RPMI8226 (cell line): ENCODE results near the gene PKHD1.
A peak's percentile ranks its signal among the peaks of the same experiment; 100 is the strongest.
"Not testable (repeated sequence)": the region's sequence is repeated elsewhere in the genome, so short reads cannot be mapped to it uniquely, and the experiment has no call there.

Experiments used
- DNase-seq: peaks from one replicate; pipeline ENCODE4 v3.0.0-alpha.2; 2015

The PKHD1 gene

DNA sequence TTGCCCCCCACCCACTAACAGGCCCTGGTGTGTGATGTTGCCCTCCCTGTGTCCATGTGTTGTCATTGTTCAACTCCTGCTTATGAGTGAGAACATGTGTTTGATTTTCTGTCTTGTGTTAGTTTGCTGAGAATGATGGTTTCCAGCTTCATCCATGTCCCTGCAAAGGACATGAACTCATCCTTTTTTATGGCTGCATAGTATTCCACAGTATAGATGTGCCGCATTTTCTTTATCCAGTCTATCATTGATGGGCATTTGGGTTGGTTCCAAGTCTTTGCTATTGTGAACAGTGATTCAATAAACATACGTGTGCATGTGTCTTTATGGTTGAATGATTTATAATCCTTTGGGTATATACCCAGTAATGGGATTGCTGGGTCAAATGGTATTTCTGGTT lies 169.1 kb downstream of the PKHD1 start:
- not testable (repeated sequence) for DNase-seq

DNA sequence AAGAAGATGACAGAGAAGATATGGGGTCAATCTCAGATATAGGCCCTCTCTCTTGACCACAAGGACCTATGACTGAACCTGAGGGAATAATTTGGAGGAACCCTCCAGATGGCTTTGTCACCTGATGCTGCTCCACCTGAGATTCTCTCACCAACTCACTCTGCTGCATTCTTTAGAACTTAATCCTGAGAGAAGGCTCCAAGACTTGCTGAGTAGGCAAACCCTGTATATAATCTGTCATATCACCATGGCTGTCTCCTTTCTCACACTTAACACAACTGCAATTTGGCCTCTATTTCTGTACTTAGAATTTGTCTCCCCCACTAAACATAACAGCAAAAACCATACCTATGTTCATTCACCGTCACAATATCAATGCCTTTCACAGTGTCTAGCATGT lies 172.3 kb downstream of the PKHD1 start:
- DNase-seq = no peak

DNA sequence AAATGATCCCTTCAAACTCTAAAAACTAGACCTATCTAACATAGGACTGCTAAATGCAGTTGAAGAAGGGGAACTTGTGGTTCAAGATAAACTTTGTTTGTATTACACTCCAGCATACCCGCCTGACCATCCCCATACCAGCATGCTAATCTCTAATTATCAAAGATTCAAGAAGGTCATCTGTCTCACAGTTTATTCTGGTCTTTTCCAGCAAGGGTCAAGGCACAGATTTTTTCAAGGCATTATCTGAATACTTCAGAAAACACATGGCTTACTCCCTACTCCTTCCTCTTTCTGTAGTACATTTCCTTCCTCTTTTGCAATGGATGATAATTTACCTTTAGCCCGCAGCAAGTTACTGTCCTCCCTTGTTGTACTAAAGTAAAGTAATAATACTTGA lies 174.1 kb downstream of the PKHD1 start:
- DNase-seq = no peak

DNA sequence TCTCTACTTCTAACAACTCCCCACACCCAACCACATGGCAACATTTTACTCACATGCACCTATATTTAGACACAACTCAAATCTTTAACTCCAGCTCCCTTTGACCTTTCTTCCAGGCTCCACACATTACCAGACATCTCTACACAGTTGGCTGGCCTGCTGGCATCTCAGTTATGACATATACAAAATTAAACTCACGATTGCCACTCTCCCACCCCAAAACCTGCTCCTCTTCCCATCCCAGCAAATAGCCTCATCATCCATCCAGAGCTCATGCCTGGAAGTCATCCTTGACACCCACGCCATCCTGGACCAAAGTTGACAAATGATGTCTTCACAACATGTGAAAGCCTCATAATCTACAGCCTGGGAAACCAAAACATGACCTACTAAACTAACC lies 176.6 kb downstream of the PKHD1 start:
- DNase-seq = no peak

DNA sequence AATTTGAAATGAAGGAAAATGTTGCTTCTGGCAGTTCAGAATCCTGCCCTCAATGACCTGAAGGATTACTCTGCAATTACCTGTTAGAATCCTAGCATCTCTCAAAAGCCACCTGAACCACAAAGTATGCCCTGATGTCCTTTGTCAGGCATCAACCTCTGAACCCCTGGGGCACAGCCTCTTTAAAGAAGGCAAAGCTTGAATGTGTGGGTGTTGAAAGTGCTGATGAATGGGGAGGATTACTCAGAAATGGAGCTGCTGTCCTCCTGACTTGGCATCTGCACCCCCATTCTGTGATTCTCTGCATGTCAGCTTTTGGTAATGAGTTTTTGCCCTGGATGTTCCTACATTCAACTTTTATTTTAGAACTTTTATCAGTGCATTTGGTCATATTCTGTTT lies 179.2 kb downstream of the PKHD1 start:
- DNase-seq = no peak

DNA sequence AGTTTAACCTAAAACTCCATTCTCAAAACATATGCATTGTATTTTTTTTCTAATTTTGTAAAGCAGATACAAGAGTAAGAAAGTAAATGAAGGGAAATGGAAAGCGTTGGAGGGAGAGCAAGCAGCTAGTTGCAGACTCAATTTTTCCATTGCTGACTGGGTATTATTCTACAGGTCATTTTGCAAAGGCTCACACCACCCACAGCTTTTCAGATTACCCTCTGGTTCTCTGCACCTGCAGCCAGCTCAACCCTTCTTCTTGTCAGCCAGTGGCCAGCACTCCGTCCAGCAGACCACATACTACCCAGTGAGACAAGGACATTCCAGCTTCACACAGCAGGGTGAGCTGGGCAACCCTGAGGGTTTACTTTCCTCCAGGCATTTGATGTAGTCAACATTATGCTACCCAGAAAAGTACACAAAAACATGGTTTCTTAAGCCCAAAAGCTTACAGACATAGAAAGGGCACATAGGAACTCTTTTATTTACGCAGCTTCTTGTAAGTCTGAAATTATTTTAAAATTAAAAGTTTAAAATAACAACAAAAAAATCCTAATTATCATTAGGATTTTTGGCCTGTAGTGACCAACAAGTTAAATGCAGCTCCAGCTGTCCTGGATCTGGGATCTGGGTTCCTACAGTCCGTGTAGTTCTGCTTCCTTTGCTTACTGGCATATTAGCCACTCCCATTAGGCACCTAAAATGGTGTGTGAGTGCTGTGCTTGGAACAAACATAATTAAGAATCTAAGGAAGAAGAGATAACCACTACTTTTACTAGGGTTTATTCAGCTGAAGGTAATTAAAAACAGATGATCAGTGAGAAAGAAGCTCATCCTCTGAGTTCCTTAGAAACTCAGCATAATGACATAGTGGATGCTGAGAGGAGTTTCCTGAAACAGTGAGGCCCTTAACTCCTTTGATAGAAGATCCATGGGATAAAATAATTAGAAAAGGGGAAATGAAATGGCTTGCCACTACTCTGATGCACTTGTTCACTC lies 185.3 kb downstream of the PKHD1 start:
- DNase-seq = no peak

DNA sequence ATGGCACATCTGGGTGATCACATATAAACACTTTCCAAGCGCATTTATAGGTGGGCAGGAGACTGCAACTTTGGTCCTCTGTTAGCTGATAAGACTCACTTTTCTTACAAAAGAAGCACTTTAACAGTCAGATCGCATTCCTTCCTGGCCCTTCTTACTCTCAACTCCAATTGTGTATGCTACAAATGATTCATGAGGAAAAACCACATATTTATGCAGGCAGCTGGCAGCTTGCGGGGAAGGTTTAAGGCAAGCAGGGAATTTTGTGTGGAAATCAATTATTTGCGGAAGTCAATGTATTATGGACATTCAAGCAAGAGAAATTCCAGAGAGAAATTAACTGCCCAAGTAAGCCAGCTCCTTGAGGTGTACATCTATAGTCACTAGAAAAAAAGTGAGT lies 194.0 kb downstream of the PKHD1 start:
- DNase-seq = no peak

DNA sequence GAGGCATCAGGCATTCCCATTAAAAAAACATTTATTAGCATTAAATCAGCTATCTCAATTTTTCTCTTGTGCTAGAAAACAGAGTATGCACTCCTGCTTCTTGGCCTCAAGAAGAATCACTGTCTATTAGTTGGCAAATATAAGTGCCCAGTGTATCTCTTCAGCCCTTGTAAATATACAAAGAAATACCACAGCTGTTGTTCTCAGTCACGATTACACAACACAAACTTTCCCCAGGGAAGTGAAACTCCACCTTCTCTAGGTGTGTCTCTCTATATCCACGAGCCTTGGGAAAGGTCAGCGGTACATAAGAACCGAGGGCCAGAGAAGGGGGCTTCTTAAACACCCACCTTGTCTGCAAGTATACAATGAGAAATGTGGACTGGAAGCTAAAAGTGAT lies 194.7 kb downstream of the PKHD1 start:
- DNase-seq = no peak

DNA sequence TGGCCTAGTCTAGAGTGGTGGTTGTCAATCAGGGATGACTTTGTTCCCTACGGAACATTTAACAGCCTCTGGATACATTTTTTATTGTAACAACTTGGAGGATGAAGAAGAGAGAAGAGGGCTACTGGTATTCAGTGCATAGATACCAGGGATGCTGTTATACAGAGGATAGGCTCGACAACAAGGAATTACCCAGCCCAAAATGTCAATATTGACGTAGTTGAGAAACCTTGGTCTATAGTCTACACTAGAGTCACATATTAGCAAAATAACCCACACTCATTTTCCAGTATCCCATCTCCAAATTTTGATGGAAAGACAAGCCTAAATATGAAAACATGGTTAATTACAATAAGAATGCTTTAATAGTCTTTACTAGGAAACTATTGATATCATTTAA lies 195.1 kb downstream of the PKHD1 start:
- DNase-seq = no peak

DNA sequence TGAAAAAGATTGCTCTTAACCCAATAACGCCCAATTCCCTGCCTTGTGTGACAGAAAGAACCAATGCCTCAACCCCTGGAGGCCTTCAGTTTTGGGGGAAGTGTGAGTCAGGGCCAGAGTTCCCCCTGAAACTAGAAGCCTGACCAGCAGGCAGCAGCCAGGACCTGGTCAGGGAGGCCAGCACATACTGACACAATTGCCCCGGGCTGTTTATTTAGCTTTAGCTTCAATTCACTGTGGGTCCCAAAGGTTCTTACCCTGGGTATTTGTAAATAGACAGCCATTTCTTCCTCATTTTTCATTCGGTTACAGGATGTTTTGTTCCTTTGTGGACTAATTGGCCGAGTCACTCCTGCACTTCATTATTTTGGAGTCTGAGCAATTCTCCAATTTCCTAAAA lies 195.6 kb downstream of the PKHD1 start:
- no peak for DNase-seq

DNA sequence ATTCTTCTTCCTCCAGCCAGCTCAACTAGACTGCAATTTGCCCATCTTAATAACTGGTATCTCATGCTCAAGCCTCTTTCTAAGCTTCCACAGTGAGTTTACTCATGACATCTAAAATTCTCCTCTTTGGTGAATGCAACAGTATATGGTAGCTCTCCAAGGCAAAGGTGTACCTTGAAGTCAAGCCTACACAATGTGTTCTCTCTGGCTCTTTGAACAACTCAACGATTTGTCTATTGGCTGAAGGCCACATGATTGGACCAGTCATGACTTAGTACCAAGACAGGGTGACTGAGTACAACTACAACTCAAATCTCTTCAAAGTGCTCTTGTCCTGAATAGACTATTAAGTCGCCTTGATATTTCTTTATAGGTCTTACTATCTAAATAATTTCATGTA lies 199.6 kb downstream of the PKHD1 start:
- DNase-seq = no peak

DNA sequence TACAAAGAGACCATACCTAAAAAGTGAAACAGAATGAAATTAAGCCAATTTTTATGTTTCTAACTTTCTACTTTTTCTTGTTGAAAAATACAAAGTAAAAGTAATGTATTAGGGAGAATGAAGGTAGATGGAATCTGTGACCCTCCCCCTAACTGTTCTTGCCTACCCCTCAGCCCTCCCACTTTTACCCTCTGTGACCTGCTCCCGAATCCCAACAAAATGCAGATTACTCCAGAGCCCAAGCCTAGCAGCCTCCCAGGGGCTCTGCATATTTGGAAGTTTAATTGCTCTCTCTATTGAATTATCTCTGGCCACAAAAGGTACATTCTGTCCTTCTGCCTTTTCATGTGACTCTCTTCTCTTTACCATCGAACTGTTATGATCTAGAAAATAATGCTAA lies 201.5 kb downstream of the PKHD1 start:
- no peak for DNase-seq

DNA sequence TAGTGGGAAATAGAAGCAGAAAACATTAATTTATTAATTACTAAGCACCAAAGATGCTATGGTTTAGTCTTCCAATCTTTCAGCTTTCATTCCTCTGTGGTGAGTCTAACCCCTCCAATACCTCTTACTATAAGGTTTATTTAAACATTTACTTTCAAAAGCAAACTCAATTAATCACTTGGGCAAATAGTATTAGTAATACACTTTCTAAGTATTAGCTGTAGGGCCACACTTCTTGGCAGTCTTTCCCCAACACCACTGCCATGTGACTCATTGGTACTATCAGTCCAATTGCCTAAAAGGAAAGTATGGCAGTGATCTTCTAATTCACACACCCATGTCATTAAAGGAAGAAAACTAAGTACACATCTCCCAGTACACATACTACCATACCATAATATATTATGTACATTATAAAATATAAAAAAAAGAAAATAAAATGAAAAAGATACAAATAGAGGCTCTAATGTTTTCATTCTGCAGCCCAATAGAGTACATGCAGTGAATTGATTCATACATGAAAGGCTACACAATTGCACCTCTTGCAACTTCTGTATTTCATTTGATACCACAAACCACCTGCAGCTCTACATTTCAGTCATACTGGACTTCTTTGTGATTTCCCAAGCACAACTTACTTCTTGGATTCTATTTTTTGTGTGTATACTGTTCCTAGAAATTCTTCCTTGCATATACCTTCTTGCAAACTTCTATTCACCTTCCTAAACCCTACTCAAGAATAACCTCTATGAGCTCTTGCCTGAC lies 218.6 kb downstream of the PKHD1 start:
- no peak for DNase-seq

DNA sequence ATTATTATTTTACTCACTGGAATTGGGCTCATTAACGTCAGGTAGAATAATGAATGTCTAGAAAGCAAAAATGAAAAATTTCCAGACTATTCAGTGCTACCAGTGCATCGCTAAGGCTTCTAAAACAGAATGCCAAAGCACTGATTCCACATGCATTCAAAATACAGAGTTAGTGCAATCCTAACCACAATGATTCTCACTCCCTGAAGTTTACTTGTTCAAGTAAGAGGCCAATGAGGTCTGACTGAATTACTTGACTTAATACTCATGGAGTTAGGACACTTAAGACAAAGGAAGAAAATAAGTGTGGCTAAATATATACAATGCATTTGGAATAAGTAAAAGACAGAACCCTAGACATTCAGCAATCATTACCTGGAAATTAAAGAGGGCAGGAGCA lies 220.5 kb downstream of the PKHD1 start:
- DNase-seq = no peak

DNA sequence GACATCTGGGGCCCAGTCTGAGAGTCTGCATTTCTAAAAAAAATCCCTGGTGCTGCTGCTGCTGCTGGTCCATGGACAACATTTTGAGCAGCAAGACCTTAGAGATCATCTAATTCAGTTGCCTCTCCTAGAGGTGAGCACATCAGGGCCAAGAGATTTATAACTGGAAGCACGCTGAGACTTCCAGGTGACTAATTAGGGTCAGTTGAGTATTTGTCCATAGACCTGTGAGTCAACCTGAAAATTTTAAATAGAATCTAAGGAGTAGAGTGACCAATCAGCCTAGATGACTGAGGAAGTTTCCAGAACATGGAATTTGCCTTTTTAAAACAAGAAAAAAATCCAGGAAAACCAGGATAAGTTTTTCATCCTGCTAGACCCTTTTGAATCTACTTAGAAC lies 221.4 kb downstream of the PKHD1 start:
- no peak for DNase-seq

DNA sequence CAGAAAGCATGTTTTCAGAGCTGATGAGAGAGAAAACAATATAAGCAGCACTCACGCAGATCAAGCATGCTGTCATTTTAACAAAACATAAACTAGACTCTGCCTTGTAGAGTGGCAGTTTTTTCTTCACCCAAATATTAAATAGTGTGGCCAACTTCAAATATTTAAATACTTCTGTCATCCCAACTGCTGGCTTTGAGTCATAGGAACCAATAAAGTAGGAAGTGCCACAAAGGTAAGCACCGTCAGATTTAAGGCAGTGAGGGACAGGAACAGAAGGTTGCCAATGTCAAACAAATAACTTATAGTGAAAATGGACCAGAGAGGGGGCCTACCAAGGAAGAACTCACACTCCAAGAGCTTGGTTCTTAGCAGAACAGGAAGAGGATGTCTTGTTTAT lies 222.2 kb downstream of the PKHD1 start:
- no peak for DNase-seq

DNA sequence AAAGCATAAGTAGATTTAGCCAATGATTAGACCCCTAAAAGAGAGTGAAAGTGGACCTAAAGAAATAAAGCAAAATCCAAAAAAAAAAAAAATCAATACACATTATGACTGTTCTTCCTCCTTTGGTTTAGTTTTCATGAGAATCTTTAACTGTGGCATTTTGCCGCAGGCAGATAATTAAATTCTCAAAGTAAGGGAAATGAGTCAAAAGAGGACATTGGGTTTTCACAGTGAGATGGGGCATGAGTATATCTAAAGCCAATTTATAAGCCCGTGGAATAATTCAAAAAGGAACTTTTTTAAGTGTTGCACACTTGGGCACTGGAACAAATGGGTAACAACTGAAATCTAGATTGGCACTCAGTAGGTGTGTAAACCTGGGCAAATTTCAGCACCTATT lies 230.3 kb downstream of the PKHD1 start:
- no peak for DNase-seq

DNA sequence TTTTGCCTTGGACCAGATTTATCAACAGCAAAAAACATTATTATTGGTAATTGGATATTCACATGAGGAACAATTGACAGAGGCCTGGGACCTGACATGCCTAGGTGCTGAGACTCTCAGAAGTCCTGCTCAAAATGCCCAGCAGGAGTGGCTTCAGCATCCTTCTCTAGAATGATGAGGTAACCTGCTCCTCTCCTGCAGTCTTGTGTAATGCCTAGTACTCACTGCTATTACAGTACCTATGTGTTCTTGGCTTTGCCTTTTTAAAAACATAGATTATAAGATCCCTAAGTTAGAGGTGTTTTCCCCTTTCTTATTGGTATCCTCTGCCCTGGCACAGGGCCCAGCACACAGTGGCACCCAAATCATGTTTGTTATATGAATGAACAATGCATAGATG lies 230.9 kb downstream of the PKHD1 start:
- DNase-seq = no peak

DNA sequence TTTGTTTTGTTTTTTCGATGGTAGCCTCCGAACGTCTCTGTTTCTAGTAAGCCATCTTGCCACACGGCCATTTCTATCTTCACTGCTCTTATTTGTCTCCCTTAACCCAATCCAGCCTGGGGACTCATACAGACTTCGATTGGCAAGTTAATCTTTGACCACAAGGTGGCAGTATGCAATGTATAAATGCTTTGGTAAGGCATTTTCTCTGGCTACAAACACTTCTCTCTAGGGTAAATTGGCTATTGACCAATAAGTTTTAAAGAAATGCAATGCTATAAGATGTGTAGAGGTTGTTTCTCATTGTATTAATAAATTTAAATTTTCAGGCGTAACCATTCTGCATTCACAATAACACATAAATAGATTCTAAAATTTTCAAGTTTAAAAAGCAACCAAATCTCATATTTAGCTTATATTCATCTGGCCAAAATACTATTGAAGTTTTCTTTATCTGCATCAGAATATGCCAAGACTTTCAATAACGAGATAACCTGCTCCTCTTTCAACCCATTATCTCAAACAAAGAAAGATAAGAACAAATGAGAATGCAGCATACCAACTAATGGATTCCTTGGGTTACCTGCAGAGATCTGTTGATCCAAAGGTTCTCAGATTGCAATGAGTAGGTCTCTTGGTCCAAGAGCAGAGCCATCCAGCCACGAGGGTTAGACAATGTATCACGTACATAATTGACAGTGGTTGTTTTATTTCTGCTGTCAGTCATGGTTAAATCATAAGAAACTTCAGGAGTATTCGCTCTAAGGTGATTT lies 231.9 kb downstream of the PKHD1 start:
- peak; percentile 68 for DNase-seq

DNA sequence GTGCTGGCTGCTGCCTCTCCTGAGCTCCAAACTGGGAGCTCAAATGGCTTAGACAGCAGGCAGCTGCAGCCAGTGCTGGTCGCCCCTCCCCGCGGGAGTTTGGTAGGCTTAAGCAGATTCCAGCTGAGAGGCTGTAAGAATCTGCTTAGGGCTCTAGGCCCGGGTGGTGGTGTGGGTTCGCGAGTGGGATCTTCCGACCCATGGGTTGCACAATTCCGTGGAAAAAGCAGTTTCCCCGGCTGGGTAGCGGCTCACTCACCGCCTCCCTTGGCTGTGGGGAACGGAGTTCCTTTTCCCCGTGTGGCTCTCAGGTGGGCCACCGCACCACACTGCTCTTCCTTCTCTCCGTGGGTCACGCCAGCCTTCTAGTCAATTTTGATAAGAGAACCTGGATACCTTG lies 232.5 kb downstream of the PKHD1 start:
- no peak for DNase-seq

DNA sequence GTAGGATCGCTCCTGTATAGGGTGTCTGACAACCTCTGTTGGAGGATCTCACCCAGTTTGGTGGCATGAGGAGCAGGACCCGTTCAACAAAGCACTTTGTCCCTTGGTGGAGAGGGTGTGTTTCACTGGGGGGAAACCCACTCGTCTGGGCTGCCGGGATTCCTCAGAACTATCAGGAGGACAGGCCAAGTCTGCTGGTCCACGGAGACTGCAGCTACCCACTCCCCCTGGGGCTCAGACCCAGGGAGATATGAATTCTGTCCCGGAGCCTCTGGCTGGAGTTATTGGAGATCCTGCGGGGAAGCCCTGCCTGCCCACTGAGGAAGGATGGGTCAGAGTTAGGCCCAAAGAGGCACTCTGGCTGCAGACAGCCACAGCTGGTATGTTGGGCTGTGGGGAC lies 233.1 kb downstream of the PKHD1 start:
- no peak for DNase-seq

DNA sequence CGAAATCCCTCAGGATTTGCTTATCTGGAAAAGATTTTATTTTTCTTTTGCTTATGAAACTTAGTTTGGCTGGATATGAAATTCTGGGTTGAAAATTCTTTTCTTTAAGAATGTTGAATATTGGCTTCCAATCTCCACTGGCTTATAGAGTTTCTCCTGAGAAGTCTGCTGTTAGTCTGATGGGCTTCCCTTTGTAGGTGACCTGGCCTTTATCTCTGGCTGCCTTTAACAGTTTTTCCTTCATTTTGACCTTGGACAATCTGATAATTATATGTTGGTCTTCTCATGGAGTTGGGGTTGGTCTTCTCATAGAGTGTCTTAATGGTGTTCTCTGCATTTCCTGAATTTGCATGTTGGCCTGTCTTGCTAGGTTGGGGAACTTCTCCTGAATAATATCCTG lies 234.3 kb downstream of the PKHD1 start:
- DNase-seq = not testable (repeated sequence)

DNA sequence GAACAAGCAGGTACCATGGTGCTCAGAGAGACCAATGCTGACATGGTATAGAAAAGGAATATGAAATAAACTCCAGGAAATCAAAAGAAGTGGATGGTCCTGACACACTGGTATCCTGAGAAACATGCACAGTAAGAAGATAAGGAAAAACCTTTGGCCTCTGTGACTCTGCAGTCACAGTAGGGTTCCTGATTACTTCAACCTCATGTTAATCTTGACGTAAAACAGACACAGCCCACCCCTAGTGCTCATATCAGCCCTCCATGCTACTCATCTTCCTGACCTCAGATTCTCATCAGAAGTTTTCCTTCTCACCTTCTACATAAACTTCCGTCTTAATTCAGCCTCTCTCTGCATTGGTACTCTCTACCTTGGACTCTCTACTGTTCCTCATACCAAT lies 240.9 kb downstream of the PKHD1 start:
- DNase-seq = no peak
